GM12891 (cell line): Measurements from ENCODE around the gene ASPG.

Source experiments
- DNase-seq: peaks from one replicate; pipeline ENCODE4 v3.0.0; 2011; ENCODE audit warnings: low spot score; ENCODE audit not compliant: insufficient read length
- FAIRE-seq: peaks from 2 replicates; lab custom pipeline; 2011; peaks lifted over from hg19 to GRCh38; lab: Jason Lieb, UNC
- PAX5 ChIP-seq: IDR thresholded peaks from 2 replicates; pipeline ENCODE4 v1.6.1; 2011; ENCODE audit warnings: low read length, moderate library complexity, mild to moderate bottlenecking; ENCODE audit not compliant: insufficient read depth, severe bottlenecking
- POLR2A ChIP-seq: IDR thresholded peaks from 2 replicates; pipeline ENCODE4 v1.6.1; 2011; ENCODE audit warnings: low read depth, low read length, control low read depth
- POLR2AphosphoS5 ChIP-seq: IDR thresholded peaks from 2 replicates; pipeline ENCODE4 v1.6.1; 2011; ENCODE audit warnings: low read depth, low read length, control low read depth
- POU2F2 ChIP-seq: IDR thresholded peaks from 2 replicates; pipeline ENCODE4 v1.6.1; 2011; ENCODE audit warnings: low read depth, mild to moderate bottlenecking, control low read depth, low read length, moderate library complexity
- SPI1 ChIP-seq: IDR thresholded peaks from 2 replicates; pipeline ENCODE4 v1.6.1; 2011; ENCODE audit warnings: low read depth, low read length, control low read depth
- TAF1 ChIP-seq: IDR thresholded peaks from 2 replicates; pipeline ENCODE4 v1.6.1; 2011; ENCODE audit warnings: low read depth, low read length, control low read depth

The ASPG gene

DNA sequence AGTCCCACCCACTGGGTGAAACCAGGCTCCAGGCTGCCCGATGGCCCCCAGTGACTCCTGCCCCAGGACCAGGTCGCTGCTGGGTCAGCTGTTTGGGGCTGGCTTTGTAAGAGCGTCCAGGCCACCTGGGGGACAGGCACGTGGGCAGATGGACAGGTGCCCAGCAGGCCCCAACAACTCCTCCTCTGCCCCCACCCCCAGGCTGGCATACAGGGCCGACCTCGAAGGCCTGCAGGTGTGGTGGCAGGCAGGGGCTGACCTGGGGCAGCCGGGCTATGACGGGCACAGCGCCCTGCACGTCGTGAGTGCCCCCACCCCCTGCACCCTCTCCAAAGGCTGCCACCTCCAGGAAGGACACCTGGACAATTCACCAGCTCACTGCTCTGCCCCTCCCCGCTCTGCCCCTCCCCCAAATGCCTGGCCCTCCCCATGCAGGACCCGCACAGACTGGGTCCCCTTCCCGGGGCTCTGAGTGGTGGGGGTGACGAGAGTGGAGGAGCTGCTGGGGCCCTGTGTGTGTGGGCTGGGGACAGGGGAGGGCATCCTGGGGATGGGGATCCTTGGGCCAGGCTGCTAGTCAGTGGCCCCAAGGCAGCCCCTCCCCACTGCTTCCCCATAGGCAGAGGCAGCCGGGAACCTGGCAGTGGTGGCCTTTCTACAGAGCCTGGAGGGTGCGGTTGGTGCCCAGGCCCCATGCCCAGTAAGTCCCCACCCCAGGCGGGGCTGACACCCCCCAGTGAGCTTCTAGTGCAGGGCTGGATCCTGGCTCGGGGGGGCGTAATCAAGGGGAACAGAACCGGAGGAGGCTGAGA lies 26.0 kb downstream of the ASPG start:
- FAIRE-seq: no peak

DNA sequence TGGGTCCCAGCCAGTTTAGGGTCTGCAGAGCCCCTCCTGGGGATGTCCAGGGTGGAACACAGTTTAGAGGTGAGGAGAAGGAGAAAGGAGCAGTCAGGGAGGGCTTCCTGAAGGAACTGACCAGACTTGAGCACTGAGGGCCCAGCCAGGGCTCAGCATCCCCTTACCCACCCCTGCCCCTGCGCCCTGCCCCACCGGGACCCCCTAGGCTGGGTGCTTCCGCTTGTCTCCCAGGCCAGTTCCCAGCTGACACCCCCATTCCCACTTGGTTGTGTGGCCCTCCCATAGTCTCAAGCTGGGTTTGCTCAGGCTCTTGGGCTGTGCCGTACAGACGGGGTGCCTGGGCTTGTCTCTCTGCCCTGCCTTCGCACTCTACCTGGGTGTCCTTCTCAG lies 26.6 kb downstream of the ASPG start:
- DNase-seq: no peak
- TF ChIP-seq PAX5 (no peak), SPI1 (no peak), TAF1 (no peak), POLR2A (no peak), POLR2AphosphoS5 (no peak), POU2F2 (no peak)
- FAIRE-seq: no peak

More for the DNA sequence above, 26.0 kb downstream of the ASPG start:
- DNase-seq: no peak
- TF ChIP-seq TAF1 (no peak), SPI1 (no peak), PAX5 (no peak), POU2F2 (no peak), POLR2A (no peak), POLR2AphosphoS5 (no peak)

DNA sequence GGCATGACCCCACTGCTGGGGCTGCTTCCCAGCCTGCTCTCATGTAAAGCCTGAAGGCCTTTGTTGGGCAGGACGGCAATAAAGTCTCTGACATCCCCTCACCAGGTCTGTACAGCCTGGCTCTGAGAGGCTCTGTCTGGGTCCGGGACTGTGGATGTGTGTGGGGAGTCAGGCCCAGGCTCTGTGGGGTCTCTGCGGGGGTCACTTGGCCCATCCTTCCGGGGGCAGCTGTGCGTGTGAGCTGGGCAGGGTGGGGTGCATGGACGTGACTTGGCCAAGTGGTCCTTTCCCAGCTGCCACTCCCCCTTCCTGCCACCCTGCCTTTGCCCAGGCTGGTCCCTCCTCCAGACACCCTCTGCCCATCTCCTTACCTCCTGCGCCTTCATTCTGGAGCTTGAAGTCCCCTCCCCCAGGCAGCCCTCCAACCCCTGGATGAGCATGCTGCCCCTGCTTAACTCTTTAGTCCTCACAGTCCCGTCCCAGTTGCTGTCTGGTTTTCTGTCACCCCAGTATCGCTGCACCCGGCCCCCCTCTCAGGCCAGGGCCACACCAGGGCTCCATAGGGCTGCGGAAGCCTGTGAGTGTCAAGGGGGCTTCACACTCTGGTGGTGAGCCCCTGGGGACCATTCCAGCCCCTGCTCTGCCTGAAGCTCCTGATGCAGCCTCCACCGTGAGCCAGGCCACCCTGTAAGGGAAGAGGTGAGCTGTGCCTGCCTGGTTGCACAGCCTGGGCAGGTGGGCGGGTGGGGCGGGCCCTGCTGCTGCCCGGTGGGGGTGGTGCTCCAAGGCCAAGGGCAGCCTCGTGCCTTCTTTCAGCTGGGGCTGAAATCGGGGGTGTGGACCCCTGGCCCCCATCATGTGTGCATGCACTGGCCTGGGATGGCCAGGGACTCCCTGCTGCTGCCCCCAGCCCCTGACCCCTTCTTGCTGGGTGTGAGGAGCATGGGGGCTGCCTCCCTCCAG lies 27.4 kb downstream of the ASPG start:
- FAIRE-seq: no peak
- no peak for TF ChIP-seq PAX5
- TF ChIP-seq TAF1: no peak
- TF ChIP-seq POU2F2: no peak
- TF ChIP-seq POLR2AphosphoS5: no peak
- TF ChIP-seq POLR2A: no peak
- no peak for TF ChIP-seq SPI1

DNA sequence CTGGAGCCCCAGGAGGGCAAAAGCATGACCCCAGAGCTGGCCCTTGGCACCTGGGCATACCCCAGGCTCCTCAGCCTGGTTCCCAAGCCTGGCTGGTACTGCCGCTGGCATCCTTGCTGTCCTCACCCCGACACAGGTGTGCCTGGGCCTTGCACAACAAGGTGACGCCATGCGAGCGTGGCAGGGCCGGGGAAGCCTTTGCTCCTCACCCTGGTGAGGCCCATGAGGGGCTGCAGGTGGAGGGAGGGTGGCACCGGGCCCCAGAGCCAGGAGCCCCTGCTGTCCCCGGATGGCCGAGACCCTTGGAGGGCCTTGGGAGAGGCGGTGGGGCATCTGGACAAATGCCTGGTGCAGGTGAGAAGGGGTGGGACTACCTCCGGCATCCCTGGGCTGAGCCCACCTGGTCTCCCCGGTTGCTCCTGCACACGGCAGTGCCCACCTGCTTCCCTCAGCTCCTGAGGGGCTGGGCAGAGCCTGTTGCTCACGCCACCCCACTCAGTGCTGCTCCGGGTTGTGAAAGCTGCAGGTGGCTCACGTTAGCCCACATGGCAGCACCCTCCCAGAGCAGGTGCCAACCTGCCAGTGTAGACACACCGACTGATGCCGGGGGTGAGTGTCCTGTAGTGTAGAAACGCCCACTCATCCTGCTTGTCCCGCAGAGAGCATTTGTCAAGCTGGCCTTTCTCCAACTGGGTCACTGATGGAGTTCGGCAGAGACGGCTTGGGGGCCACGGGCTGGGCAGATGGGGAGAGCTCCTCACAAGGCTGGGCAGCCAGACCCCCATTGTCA lies 28.3 kb downstream of the ASPG start:
- FAIRE-seq (no peak), DNase-seq (no peak)
- TF ChIP-seq PAX5 (no peak), POLR2AphosphoS5 (no peak), TAF1 (no peak), SPI1 (no peak), POLR2A (no peak), POU2F2 (no peak)

More for the DNA sequence above, 27.4 kb downstream of the ASPG start:
- no peak for DNase-seq

DNA sequence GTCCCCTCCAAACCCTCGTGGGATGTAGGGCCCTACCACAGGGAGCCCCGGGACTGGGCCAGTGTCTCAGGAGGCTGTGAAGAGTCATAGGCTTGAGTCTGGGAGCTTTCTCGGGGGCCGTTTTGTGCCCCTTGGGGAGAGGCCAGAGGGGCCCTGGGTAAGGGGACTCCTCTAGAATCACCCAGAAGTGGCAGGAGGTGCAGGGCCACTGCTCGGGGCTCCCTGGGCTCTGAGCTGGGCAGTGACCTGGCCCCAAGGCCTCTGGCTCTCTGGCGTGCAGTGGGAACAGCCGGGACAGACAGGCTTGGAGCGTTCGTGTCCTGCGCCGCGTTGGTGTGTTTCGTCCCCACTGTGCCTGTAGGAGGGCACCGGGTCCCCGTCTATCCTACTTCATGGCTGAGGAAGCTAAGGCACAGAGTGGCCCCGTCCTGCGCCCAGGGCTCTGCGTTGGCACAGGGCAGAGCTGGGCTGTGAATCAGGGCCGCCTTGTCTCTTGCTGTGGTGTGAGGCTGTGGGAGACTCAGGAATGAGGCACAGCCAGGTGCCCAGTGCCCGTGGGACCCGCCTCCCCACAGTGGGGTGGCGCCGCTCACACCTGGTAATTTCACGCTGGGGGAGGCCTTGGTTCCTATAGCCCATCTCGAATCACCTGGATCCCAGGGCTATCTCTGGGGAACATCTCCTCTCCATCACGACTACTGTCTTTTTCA lies 29.1 kb downstream of the ASPG start:
- FAIRE-seq (no peak), DNase-seq (no peak)
- no peak for TF ChIP-seq POLR2AphosphoS5
- TF ChIP-seq PAX5: no peak
- TF ChIP-seq SPI1: no peak
- no peak for TF ChIP-seq POLR2A
- no peak for TF ChIP-seq POU2F2
- TF ChIP-seq TAF1: no peak

DNA sequence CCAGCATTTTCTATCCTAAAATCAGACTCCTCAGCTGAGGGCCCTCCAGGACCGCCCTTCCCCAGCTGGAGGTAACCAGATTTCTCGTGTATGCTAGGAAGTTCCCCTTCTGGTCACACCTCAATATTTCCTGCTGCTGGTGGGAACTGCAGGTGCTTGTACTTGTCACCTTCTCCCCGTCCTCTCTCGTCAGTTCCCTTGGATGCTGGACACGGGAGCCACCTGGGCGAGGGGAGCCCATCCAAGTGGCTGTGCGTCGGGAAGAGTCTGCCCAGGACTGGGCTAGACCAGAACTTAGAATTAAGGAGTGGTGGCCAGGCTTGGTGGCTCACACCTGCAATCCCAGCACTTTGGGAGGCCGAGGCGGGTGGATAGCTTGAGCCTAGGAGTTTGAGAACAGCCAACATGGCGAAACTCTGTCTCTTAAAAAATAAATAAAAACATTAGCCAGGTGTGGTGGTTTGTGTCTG lies 29.7 kb downstream of the ASPG start:
- DNase-seq (no peak), FAIRE-seq (no peak)
- TF ChIP-seq TAF1 (no peak), POLR2A (no peak), PAX5 (no peak), POU2F2 (no peak), SPI1 (no peak), POLR2AphosphoS5 (no peak)

DNA sequence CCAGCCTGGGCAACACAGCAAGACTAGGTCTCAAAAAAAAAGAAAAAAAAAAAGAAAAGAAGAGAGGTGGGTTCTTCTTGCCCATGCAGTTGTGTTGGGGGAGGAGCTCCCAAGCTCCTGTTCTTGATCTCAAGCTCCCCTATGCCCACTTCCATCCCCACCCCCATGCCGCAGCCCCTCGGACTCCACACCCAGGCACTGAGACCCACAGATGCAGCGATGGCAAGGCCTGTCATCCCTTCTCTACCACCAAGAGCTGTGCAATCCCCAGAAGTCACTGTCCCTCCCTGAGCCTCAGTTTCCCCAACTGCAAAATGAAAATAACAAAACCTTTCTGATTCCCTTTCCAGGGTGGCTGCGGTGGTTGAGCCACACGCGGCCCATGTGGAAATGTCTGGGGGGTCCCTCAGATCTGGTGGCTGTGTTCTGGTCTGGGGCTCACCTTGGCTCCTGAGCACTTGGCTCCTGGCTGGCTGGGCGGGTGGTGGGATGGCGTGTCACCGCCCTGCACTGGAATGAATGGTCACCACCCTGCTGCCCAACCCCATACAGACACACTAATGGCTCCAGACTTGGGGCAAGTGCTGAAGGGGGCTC lies 30.3 kb downstream of the ASPG start:
- TF ChIP-seq SPI1 (no peak), TAF1 (no peak), POLR2AphosphoS5 (no peak), POLR2A (no peak), POU2F2 (no peak), PAX5 (no peak)
- FAIRE-seq: no peak
- no peak for DNase-seq

DNA sequence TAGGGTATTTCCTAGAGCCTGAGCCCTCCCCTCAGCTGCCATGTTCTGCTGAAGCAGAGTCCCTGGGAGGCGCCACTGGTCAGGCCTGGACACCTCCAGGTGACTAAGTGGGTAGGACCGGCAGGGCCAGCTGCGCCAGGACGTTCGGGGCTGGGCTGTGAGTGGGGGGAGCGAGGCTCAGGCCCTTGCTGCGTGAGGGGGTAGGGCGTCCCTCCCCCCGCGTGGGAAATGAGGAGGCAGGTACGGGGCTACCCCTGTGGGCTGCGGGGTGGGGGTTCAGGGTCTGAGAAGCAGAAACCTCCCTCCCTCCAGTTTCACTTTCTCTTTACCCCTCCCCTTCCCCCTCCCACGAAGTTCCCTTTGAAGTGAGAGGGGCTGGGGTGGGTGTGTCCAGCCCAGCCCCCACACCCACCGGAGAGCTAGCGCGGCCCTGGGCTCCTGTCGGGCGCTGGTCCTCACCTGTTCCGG lies 30.8 kb downstream of the ASPG start:
- no peak for FAIRE-seq

More for the DNA sequence above, 30.8 kb downstream of the ASPG start:
- TF ChIP-seq POLR2AphosphoS5 (no peak), TAF1 (no peak), POLR2A (no peak), PAX5 (no peak), POU2F2 (no peak), SPI1 (no peak)
- no peak for DNase-seq
